HG03521 (cell line): ENCODE data around the gene ANO6.

ENCODE experiments used
- ATAC-seq: cut with Tn5 transposase; IDR thresholded peaks from one replicate; pipeline ENCODE4 v1.9.1; 2021; ENCODE audit warnings: mild to moderate bottlenecking, moderate library complexity; ENCODE audit not compliant: unreplicated experiment

ANO6 gene

DNA sequence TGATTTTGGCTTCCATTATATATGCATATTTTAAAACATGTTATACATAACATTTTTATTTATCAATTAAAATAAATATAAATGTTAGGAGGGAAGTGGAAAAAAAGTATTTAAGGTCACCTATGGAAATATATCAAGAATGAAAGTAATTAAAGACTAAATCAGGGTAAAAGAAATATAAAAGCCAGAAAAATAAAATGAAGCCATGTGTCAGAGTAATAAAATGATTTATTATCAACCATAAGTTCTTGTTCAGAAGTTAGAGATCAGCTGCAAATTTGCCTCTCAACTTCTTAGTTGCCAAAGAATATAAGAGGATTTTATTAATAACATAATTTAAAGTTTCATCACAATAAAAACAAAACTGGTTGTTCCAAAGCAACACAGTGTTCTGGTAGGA is 121.9 kb downstream of the ANO6 start:
- no peak for ATAC-seq

DNA sequence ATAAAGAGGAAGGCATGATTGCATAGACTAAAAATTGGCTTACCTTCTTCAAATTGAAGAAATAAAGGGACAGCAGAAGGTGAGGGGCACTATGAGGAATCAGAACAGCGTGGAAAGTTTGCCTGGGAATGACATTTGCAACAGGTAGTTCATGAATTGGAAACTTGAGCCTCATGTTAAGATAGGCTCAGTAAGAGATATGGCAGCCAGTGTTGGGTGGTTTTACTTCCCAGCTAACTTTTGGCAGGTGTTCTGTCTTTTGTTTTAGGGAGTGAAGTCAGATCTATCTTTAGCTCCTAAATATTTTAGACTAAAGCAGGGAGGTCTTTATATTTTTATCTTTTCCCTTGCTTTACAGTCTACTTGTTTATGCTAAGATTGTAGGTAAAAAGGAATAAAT is 122.4 kb downstream of the ANO6 start:
- ATAC-seq, result no peak

GRCh38 chr12:45339035-45339434 is 123.1 kb downstream of the ANO6 start:
- ATAC-seq, result no peak

GRCh38 chr12:45342171-45342570 is 126.3 kb downstream of the ANO6 start:
- ATAC-seq, result no peak

DNA sequence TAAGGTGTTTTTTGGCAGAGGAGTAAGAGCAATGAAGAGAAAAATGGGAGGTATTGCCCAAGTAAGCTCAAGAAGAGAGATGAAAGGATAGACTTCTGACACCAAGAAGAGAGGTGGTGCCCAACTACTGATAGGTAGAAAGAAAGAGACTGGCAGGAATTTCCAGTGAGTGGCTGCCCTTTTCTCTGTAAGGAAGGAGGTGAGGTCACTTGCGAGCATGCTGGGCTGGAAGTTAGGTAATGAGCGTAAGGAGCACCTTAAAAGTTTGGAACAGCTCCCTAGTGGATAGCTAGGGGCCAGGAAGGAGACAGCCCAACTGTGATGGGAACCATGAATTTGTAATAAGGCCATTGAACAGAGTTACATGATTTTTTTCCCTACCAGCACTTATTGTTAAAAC is 127.0 kb downstream of the ANO6 start:
- ATAC-seq, result no peak

GRCh38 chr12:45343269-45344051 is 127.6 kb downstream of the ANO6 start:
- no peak for ATAC-seq

- no peak for ATAC-seq
Measured at GRCh38 chr12:45348311-45348710, 132.4 kb downstream of the ANO6 start.

DNA sequence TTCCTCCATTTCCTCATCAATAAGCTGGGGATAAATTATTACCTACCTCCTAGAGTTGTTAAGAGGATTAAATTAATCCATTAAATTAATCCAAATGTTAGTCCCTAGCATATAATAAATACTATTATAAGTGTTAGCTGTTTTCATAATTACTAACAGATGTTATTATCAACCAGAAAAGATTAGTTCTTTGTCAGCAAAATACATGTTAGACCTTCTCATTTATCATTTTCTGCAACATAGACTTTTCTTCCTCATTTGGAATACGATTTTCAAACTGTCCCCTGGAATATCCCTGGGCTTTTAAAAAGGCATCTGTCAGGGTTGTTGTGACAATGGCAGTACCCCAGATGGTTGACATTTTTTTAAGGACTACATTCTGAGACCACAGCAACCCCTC is 133.1 kb downstream of the ANO6 start:
- no peak for ATAC-seq

DNA sequence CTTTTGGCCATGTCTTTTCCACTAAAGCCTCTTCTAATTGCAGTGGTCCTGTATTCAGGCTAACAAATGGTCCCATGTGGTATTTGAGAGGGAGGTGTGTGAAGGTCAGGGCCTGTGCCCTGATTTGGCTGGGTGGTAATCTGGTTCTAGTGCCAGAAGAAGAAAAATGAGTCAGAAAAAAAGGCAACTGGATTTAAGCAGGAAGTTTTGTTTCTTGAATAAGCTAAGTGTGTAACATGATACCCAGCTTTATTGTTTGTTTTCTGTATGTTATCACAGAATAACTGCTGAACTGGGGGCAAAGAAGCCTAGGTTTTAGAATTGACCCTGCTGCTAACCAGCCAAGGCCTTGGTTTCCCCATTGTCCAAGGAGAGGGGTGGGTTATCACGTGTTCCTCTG is 134.0 kb downstream of the ANO6 start:
- ATAC-seq, result no peak

- ATAC-seq, result no peak
Measured at GRCh38 chr12:45350861-45351260, 135.0 kb downstream of the ANO6 start.

DNA sequence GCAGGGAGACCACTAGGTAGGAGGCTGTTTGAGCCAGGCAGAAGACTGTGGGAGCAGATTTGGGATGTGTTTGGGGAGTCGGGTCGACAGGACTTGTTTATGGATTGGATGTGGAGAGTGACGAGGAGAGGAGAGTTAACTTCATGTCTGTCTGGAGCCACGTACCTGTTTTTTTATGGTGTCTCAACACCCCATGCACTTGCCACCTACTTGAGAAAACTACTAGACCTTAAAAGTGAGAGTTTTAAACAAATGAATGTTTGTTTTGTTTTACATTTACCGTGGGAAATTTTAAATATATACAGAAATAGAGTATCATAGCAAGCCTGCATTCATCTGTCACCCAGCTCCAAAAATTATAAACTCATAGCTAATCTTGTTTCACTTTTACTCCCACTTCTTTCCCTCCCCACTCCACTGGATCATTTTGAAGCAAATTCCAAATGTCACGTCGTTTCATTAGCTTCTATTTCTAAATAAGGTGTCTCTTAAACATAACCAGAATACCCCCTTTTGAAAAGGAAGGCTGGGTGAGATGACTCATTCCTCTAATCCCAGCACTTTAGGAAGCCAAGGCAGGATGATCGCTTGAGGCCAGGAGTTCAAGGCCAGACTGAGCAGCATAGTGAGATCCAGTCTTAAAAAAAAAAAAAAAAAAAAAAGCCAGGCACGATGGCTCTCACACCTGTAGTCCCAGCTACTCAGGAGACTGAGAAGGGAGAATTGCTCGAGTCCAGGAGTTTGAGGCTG is 136.2 kb downstream of the ANO6 start:
- ATAC-seq, result no peak

DNA sequence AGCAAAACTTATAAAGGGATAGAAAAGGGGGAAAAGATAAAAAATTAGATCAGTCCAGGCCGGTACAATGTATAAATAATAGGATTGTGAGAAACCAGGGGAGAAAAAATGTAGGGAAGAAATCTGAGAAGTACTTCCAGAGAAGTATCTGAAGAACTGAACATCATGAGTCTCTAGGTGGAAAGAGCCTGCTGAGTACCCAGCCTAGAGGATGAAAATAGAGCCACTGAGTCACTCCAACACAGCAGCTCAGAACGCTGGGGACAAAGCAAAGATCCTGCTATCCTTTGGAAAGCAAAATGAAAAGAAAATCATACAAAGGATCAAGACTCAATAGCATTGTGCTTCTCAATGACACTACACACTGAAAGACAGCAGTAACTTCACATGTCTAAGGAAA is 138.0 kb downstream of the ANO6 start:
- ATAC-seq, result no peak

- ATAC-seq, result no peak
Measured at GRCh38 chr12:45354399-45354798, 138.5 kb downstream of the ANO6 start.

GRCh38 chr12:45355730-45356129 is 139.8 kb downstream of the ANO6 start:
- no peak for ATAC-seq

GRCh38 chr12:45356822-45357538 is 141.1 kb downstream of the ANO6 start:
- ATAC-seq, result no peak

DNA sequence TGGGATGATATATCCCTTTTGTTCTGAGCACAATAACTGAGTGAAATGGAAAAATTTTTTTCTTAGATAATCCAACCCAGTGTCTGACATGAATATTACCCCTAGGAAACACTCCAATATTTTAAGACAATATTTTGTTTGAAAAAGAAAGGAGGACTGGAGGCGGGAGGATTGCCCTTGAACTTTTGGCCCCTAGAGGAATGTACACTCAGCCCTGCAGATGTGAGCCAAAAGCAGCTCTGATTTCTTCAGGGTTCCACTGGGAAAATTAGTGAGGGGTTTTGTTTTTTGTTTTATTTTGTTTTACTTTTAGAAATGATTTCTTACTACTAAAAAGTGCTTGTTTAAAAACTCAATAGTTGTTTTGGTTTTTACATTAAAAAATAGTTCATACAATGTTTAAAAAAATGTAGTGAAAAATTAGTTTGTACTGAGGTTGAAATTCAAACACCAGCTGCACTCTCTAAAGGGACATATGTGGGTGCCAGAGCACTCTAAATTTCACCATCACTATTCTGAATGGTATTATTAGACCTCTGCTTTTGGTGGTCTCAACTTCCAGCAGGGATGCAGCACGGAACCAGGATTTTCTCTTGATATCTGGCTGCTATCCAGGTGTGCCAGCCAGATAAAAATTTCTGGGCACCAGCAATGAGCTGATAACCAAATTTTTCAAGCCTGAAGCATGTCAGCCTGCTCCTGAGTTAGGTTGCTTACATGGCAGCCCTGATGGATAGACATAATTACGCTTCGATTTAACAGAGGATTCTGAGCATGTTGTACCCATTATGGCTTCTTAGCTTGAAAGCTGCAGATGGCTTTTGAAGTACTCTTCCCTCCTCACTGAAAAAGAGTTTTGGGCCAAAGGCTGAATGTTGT is 141.9 kb downstream of the ANO6 start:
- ATAC-seq, result no peak

DNA sequence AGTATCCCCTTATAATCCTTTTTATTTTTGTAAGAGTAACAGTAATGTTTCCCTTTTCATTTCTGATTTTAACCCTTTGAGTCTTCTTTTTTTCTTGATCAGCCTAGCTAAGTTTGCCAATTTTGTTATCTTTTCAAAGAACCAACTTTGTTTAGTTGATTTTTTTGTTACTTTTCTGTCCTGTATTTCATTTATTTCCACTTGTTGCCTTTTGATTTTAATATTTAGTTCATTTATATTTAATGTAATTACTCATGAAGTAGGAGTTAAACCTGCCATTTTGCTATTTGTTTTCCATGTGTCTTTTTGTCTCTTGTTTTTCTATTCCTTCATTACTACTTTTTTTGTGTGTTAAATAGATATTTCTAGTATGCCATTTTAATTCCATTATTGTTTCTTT is 146.4 kb downstream of the ANO6 start:
- no peak for ATAC-seq

DNA sequence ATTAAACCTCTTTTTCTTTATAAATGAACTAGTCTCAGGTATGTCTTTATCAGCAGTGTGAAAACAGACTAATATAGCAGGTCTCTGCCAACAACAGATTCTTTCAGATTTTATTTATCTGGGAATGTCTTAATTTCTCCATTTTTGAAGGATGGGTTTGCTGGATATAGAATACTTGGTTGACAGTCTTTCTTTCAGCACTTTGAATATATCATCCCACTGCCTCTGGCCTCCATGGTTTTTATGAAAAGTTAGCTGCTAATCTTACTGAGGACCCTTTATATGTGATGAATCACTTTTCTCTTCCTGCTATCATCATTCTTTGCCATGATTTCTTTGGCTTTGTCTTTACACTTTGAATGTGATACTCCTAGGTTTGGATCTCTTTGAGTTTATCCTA is 148.0 kb downstream of the ANO6 start:
- ATAC-seq, result no peak

DNA sequence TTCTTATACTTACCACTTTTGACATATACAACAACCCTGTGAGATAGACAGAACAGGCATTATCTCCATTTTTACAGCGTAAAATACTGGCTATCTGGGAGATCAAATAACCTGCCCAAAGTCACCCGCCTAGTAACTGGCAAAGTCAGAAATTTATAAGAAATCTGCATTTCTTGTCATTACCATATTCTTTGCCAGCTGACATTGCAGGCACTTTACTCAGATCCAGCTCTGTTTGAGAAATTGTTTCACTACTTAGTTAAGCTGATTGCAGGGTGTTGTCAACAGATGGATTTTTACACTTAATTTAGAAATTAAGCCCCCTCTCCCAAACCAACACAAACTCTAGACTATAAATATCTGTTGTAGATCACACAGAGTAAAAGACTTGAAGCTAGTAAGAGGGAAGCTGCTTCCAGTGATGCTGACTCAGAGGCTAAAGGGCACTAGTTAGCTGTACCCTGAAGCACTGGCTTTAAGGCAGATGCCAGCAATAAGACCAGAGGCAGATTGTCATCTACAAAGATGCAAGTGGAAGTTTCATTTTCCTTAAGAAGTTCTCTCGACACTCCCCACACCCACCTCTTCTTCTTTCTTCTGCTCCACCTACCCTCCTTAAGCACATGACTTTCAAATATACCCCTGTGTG is 153.1 kb downstream of the ANO6 start:
- no peak for ATAC-seq

- no peak for ATAC-seq
Measured at GRCh38 chr12:45377815-45378214, 161.9 kb downstream of the ANO6 start.
